RWPE1 (cell line): ENCODE measurements around the gene NRP1.

Experiments
- CTCF ChIA-PET: fragments of 350-600 bp; sonication (Branson Sonifier 250); formaldehyde crosslinking; extraction: SDS; loops from one replicate; lab custom pipeline; 2021; lab: Yijun Ruan, JAX
- POLR2A ChIA-PET: fragments of 400-600 bp; formaldehyde crosslinking; extraction: SDS; loops from one replicate; lab custom pipeline; 2020; ENCODE audit warnings: antibody characterized with exemption; ENCODE audit not compliant: low non-redundant PET; lab: Yijun Ruan, JAX
- DNase-seq: peaks from one replicate; pipeline ENCODE4 v3.0.0; 2012; ENCODE audit warnings: low spot score
- H3K27ac ChIP-seq: fragments of 450-650 bp; 2 replicates; pipeline ENCODE4 v1.5.1; 2017
- CTCF ChIP-seq: fragments of 450-650 bp; conservative IDR thresholded peaks from 2 replicates; pipeline ENCODE4 v1.5.1; 2017; ENCODE audit warnings: low read depth, mild to moderate bottlenecking

NRP1 gene

GRCh38 chr10:33137356-33138005 is 197.0 kb downstream of the NRP1 start:
- ChIA-PET POLR2A (no interaction called here), CTCF (no interaction called here)
- H3K27ac ChIP-seq: peak overlapping the region; percentile 80
- TF ChIP-seq CTCF: no peak
- DNase-seq: no peak

GRCh38 chr10:33136781-33137180 is 197.7 kb downstream of the NRP1 start:
- TF ChIP-seq CTCF: no peak
- POLR2A ChIA-PET: no interaction called here
- CTCF ChIA-PET: no interaction called here
- DNase-seq: peak; percentile 57
- peak overlapping the region; percentile 80 for H3K27ac ChIP-seq

- peak; percentile 58 for DNase-seq
- H3K27ac ChIP-seq: peak overlapping the region; percentile 80
- ChIA-PET CTCF (no interaction called here), POLR2A (no interaction called here)
- no peak for TF ChIP-seq CTCF
Measured at GRCh38 chr10:33136271-33136670, 198.2 kb downstream of the NRP1 start.

GRCh38 chr10:33134011-33134751 is 200.3 kb downstream of the NRP1 start:
- DNase-seq: peak; percentile 93
- H3K27ac ChIP-seq: peak overlapping the region; percentile 98
- no peak for TF ChIP-seq CTCF
- CTCF ChIA-PET: interaction anchor here (0.6 to 0.9 kb wide), 2 partner anchors 21 to 745 kb away, joined by 3 to 4 read pairs; no protein-coding TSS in a partner anchor
- POLR2A ChIA-PET: no interaction called here

- CTCF ChIA-PET: interaction anchor here (0.6 kb wide), 1 partner anchor 745 kb away, joined by 3 read pairs; no protein-coding TSS in a partner anchor
- no peak for TF ChIP-seq CTCF
- no peak for DNase-seq
- POLR2A ChIA-PET: no interaction called here
- peak overlapping the region; percentile 98 for H3K27ac ChIP-seq
Measured at GRCh38 chr10:33133557-33133956, 200.9 kb downstream of the NRP1 start.

- POLR2A ChIA-PET: no interaction called here
- CTCF ChIA-PET: no interaction called here
- peak overlapping the region; percentile 98 for H3K27ac ChIP-seq
- no peak for TF ChIP-seq CTCF
- no peak for DNase-seq
Measured at GRCh38 chr10:33132626-33133025, 201.8 kb downstream of the NRP1 start.
